D721Med (cell line): Measurements from ENCODE around the gene MATN1.

ENCODE experiments used
- DNase-seq: peaks from one replicate; pipeline ENCODE4 v3.0.0; 2011; ENCODE audit warnings: low spot score; ENCODE audit not compliant: insufficient read length
- FAIRE-seq: peaks from 2 replicates; lab custom pipeline; 2011; peaks lifted over from hg19 to GRCh38; lab: Jason Lieb, UNC
- TF ChIP-seq, protein P1 (sequence below): IDR thresholded peaks from 2 replicates; pipeline ENCODE4 v1.5.1; 2012; ENCODE audit warnings: mild to moderate bottlenecking, control low read depth; ENCODE audit not compliant: insufficient read depth; ENCODE audit errors: missing control alignments

The MATN1 gene

DNA sequence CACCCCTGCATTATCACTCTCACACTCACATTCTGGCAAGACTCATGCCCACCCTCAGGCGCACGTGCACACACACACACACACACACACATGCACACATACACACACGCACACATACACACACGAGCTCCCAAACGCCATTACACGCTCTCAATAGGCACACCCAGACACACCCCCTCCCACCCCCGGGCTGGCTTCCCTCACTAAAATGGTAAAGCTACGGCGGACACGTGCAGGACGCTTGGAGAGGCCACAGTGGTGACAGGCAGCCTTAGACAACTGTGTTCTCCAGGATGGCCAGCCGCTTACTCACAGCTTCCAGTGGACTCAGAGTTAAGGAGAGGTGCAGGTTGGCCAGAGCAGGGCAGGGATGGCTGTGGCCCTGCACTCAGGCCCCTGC is 10.1 kb downstream of the MATN1 start:
- TF ChIP-seq, protein P1, sequence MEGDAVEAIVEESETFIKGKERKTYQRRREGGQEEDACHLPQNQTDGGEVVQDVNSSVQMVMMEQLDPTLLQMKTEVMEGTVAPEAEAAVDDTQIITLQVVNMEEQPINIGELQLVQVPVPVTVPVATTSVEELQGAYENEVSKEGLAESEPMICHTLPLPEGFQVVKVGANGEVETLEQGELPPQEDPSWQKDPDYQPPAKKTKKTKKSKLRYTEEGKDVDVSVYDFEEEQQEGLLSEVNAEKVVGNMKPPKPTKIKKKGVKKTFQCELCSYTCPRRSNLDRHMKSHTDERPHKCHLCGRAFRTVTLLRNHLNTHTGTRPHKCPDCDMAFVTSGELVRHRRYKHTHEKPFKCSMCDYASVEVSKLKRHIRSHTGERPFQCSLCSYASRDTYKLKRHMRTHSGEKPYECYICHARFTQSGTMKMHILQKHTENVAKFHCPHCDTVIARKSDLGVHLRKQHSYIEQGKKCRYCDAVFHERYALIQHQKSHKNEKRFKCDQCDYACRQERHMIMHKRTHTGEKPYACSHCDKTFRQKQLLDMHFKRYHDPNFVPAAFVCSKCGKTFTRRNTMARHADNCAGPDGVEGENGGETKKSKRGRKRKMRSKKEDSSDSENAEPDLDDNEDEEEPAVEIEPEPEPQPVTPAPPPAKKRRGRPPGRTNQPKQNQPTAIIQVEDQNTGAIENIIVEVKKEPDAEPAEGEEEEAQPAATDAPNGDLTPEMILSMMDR = no peak
- no peak for FAIRE-seq
- no peak for DNase-seq

DNA sequence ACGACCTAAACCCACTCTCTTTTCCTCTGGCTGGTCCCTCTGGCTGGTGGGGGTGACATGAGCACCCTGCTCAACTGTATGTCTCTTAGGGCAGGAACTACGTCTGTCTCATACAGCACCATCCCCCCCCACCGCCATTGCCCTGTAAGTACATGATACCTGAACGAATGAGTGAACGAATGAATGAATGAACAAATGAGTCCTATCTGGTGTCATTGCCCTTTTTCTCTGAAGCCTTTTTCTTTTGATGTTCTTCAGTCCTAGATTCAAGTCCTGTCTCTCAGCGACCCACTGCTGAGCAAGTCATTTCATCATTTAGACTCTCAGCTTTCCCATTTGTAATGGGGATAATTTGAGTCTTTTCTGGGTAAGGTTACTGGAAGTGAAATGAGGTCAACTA is 10.8 kb downstream of the MATN1 start:
- FAIRE-seq (no peak), DNase-seq (no peak)
- TF ChIP-seq, protein P1 = no peak

DNA sequence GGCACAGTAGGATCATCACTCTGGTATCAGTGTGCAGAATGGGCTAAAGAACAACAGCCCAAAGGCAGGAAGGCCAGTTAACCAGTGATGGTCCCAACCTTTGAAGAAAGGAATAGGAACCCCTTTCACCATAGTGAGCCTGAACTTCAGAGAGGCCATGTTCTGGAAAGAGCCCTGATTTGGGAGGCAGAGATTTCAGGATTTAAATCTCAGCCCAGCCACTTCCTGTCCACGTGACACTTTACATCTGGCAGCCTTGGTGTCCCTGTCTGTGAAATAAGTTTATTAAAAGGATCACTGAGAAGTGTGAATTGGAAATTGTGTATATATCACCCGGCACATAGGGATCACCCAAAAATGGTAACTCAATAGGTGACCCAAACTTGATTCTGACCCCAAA is 13.0 kb downstream of the MATN1 start:
- TF ChIP-seq, protein P1 = no peak
- FAIRE-seq (no peak), DNase-seq (no peak)

DNA sequence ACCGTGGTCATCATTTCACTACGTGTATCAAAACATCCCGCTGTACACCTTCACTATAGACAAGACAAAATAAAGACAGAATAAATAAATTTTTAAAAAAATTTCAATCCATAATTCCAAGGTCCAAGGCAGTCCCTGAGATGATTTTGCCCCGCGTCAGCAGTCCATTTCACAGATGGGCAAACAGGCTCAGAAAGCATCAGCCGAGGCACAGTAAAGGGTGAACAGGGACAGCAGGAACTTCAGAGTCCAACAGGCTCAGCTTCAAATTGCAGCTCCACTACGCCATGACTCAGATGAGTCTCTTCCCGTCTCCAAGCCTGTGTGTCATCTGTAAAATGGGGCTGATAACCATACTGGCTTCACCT is 15.0 kb downstream of the MATN1 start:
- FAIRE-seq = no peak
- TF ChIP-seq, protein P1 = no peak
- no peak for DNase-seq

DNA sequence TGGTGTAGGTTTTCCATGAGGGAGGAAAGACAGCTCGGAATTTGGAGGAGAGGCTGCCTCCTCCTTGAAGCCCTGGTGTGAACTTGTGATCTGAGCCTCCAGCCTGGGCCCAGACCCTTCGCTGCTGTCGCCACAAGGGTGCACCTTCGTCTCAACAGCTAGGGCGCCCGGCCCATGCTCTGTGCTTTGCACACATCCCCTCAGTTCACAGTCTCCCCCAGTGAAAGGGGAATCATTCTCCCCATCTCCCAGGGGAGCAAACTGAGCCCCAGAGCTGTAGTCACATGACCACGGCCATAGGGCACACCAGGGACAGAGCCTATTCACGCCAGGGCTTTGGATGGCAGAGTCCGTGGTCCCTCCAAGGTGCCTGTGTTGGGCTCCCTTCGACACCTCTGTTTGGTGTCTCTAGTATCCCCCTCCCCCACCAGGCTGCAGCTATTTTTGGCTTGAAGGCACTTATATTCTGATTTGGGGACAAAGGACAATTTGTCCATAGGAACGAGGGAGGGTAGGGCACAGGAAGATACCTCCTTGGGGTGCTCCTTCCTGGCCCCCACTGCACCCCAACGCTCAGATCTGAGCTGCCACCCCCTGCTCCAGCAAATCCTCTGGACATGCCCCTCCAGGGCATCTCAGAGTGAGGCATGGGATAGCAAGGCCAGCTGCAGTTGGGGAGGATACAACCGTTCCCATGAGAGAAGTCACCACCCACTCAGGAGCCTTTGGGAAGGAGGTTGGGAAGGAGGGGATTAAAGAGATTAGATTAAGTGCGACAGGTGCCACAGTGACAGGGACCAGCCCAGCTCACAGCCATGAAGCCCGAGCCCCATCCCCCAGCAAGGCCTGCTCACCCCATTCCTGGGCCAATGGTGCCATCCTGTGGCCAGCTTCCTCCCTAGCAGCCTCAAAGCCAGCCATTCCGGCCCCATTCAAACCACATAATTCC is 15.7 kb downstream of the MATN1 start:
- TF ChIP-seq, protein P1 = peak; percentile 94
- FAIRE-seq (peak; percentile 90), DNase-seq (peak; percentile 99)

DNA sequence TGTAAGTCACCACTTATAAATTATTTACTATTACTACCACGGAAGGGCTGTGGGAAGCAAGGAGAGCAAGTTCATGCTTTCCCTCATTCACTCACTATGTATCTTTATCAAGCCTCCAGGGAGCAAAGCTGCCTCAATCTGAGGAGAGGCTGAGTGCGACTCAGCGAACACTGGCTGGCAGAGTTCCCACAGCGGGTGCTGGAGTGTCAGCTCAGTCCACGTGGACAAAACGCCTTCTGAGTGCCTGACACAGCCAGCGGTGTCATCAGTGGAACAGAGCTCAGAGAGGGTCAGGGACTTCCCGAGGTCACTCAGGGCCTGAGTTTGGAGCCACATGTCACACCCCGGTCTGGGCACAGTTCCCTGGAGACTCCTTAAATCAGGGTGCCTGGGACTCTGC is 16.9 kb downstream of the MATN1 start:
- no peak for DNase-seq
- no peak for FAIRE-seq
- TF ChIP-seq, protein P1 = no peak

DNA sequence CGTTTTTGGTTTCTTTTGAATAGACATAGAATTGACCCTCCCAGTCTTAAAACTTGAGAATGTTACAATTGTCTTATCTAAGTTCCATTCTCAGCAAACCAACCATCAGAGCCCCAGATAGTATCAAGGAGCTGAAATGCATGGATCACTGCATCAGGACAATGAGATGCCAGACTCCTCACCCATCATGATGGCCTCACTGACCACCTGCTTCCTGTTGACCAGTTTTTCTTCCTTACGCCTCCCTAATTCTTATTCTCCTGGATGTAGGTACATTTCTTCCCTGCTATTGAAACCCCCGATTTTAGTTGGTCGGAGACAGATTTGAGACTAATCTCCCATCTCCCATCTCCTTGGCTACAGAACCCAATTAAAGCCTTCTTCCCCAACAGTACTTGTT is 17.7 kb downstream of the MATN1 start:
- FAIRE-seq = no peak
- DNase-seq = no peak
- TF ChIP-seq, protein P1 = no peak
